Immature natural killer cell (primary cell): ENCODE results near the gene KAZALD1. TPM values are rescaled to one million over a fixed set of nuclear protein-coding genes. Genes with fewer than 3 reads are reported as not detected.

Experiments
- DNase-seq, 3 donors: peaks; one replicate each; pipeline ENCODE4 v3.0.0; 2022; ENCODE audit warnings: mixed read lengths in 1 of 3
- H3K27ac Mint-ChIP-seq, 6 donors: one replicate each; pipeline ENCODE4 v1.8.0; 2020; ENCODE audit warnings: mixed read lengths in 6 of 6, mild to moderate bottlenecking in 5 of 6, inconsistent platforms in 4 of 6, moderate library complexity in 3 of 6
- H3K27me3 Mint-ChIP-seq, 3 donors: one replicate each; pipeline ENCODE4 v1.8.0; 2020 to 2021; ENCODE audit warnings: low read depth in 3 of 3, mild to moderate bottlenecking in 3 of 3, mixed read lengths in 3 of 3, moderate library complexity in 3 of 3, inconsistent platforms in 1 of 3
- H3K36me3 Mint-ChIP-seq, 3 donors: one replicate each; pipeline ENCODE4 v1.8.0; 2020; ENCODE audit warnings: mixed read lengths in 3 of 3, inconsistent platforms in 2 of 3, mild to moderate bottlenecking in 2 of 3
- H3K4me1 Mint-ChIP-seq, 2 donors: one replicate each; pipeline ENCODE4 v1.8.0; 2020; ENCODE audit warnings: inconsistent platforms in 2 of 2, mild to moderate bottlenecking in 2 of 2, mixed read lengths in 2 of 2, moderate library complexity in 1 of 2
- H3K4me3 Mint-ChIP-seq, 5 donors: one replicate each; pipeline ENCODE4 v1.8.0; 2020; ENCODE audit warnings: mild to moderate bottlenecking in 5 of 5, mixed read lengths in 5 of 5, inconsistent platforms in 3 of 5, moderate library complexity in 3 of 5
- H3K9me3 Mint-ChIP-seq, 6 donors: one replicate each; pipeline ENCODE4 v1.8.0; 2020; ENCODE audit warnings: mild to moderate bottlenecking in 6 of 6, mixed read lengths in 6 of 6, inconsistent platforms in 4 of 6, moderate library complexity in 3 of 6
- polyA plus RNA-seq, 3 donors: library from polyadenylated mRNA; unstranded; fragments of 300-500 nt; fragmentation: Illumina TruSeq; gene quantifications; one replicate each; pipeline ENCODE4 v1.2.3, GENCODE V29; 2021

Gene KAZALD1
- polyA plus RNA-seq: not detected

GRCh38 chr10:101061624-101062231, at the start of gene KAZALD1:
TSS of gene KAZALD1 (plus strand) at chr10:101061989. CDS start at chr10:101062593, 604 bp downstream.
- Mint-ChIP-seq H3K4me1 (peaks cover 37 to 39% of the 10 kb centered on the region in 2 donors), H3K36me3 (no peaks in the 10 kb centered on the region), H3K27me3 (peaks cover 20 to 26% (median 24%) of the 10 kb centered on the region in 3 donors), H3K9me3 (no peaks in the 10 kb centered on the region), H3K4me3 (peak within 1 kb of the TSS; percentile 93 to 97 (median 95)), H3K27ac (peak within 1 kb of the TSS; percentile 91 to 98 (median 94))
- DNase-seq: no peak

DNA sequence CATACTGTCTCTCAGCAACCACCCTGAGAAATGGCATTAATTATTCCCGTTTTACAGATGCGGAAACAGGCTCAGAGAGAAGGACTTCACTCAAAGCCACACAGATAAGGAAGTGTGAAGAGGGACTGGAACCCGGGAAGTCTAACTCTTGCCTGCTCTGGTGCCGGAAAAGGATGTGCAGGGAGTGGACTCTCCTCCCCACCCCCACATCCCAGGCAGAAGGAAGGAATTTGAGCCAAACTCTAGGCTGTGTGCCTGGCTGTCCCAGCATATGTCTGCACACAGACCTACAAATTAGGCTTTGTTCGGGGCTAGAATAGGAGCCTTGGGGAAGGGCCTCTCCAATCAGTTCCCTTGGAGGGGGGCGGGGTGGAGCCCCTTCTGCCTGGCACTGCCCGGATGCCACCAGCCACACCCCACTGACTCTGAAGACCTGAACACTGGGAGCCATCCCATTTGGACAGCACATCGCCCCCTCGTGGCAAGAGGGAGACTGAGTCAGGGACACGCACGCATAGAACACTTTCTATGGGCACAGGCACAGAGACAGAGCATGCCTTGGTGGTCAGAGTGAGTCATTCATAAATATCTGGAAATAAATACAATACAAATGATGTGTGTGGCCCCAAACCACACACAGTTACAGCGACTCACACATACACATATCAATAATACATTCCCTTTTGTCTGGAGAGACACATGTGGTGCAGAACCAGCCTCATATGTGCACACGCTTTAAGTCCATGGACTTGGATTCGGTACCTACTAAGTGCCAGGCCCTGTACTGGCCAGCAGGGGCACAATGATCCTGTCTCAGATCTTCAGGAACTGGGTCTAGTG, 49.0 kb upstream of the KAZALD1 start:
- Mint-ChIP-seq H3K36me3 (no peaks in the 10 kb centered on the region), H3K4me1 (peaks cover 11 to 12% of the 10 kb centered on the region in 2 donors), H3K27me3 (peaks cover 9 to 19% (median 13%) of the 10 kb centered on the region in 3 donors), H3K4me3 (no peak overlapping the region), H3K27ac (peak overlapping the region in 2 of 6 donors; percentile 6 to 41), H3K9me3 (no peaks in the 10 kb centered on the region)
- DNase-seq: peak; percentile 47 to 62 (median 56)

- DNase-seq: no peak
- no peaks in the 10 kb centered on the region for H3K36me3 Mint-ChIP-seq
- H3K4me1 Mint-ChIP-seq: peaks cover 11 to 12% of the 10 kb centered on the region in 2 donors
- H3K27me3 Mint-ChIP-seq: peaks cover 9 to 19% (median 14%) of the 10 kb centered on the region in 3 donors
- H3K4me3 Mint-ChIP-seq: no peak overlapping the region
- H3K27ac Mint-ChIP-seq: peak overlapping the region in 2 of 6 donors; percentile 6 to 41
- no peaks in the 10 kb centered on the region for H3K9me3 Mint-ChIP-seq
Measured at GRCh38 chr10:101013365-101013825, 48.4 kb upstream of the KAZALD1 start.

GRCh38 chr10:101014230-101014884, 47.4 kb upstream of the KAZALD1 start:
- peaks cover 11 to 19% (median 16%) of the 10 kb centered on the region in 3 donors for H3K27me3 Mint-ChIP-seq
- peaks cover 11 to 12% of the 10 kb centered on the region in 2 donors for H3K4me1 Mint-ChIP-seq
- no peaks in the 10 kb centered on the region for H3K9me3 Mint-ChIP-seq
- H3K4me3 Mint-ChIP-seq: no peak overlapping the region
- H3K36me3 Mint-ChIP-seq: no peaks in the 10 kb centered on the region
- DNase-seq: peak; percentile 65 to 70 (median 67)
- peak overlapping the region in 2 of 6 donors; percentile 2 to 16 for H3K27ac Mint-ChIP-seq

DNA sequence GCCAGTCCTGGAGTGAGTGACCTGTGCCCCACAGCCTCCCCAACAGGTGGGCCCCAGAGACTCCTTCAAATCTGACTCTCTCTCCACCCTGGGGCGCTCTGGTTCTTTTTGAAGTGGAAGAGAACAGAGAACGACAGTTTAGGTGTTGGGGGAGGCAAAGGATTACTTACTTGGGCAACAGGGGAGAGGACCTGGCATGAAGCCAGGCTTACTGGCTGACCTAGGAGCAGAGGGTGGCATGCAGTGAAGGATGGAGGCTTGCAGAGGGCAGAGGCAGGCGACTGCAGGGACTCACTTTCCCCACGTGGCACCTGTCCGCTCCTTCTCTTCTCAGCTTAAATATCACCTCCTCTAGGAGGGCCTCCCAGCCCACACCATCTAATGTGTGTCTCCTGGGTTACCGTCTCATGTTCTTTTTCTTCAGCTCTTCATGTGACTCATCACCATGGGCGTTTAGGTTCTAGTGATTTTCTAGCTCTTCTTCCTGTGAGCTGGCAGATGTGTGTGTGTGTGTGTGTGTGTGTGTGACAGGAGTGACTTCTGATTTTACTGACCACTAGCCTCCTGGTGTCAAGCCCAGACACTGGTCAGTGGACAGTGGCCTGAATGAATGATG, 46.7 kb upstream of the KAZALD1 start:
- Mint-ChIP-seq H3K36me3 (no peaks in the 10 kb centered on the region), H3K27ac (peak overlapping the region in 1 of 6 donors; percentile 16), H3K4me3 (no peak overlapping the region), H3K27me3 (peaks cover 12 to 19% (median 16%) of the 10 kb centered on the region in 3 donors), H3K4me1 (peaks cover 11 to 12% of the 10 kb centered on the region in 2 donors), H3K9me3 (peaks cover 0 to 1% (median 0%) of the 10 kb centered on the region in 6 donors)
- no peak for DNase-seq

GRCh38 chr10:101015582-101015973, 46.2 kb upstream of the KAZALD1 start:
- Mint-ChIP-seq H3K27ac (no peak overlapping the region), H3K4me3 (no peak overlapping the region), H3K27me3 (peaks cover 16 to 19% (median 16%) of the 10 kb centered on the region in 3 donors), H3K9me3 (peaks cover 0 to 1% (median 0%) of the 10 kb centered on the region in 6 donors), H3K4me1 (peaks cover 11 to 12% of the 10 kb centered on the region in 2 donors), H3K36me3 (no peaks in the 10 kb centered on the region)
- DNase-seq: no peak

GRCh38 chr10:101016814-101017213, 45.0 kb upstream of the KAZALD1 start:
- Mint-ChIP-seq H3K4me3 (no peak overlapping the region), H3K36me3 (no peaks in the 10 kb centered on the region), H3K27me3 (peaks cover 17 to 23% (median 19%) of the 10 kb centered on the region in 3 donors), H3K9me3 (peaks cover 0 to 1% (median 0%) of the 10 kb centered on the region in 6 donors), H3K27ac (no peak overlapping the region), H3K4me1 (peaks cover 11 to 12% of the 10 kb centered on the region in 2 donors)
- DNase-seq: no peak

DNA sequence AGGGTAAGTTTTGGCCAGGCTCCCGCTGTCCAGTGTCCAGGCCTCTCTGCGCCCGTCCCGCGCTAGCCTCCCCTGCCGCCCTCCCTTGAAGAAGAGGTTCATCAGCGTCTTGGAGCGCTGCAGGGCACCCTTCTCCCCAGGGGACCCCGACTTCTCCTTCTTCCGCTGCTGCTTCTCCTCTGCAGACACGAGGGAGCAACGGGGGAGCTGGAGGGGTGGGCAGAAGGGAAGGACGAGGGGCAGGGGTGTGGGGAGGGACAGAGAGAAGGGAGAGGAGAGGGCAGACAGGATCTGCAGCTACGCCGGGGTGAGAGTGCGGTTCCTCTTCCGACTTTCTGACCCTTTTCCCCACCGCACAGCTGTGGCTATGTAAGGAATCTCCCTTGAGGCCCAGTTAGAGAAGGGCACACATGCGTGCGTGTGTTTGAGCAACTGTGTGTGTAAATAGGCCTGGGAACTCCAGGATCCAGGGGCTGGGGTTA, 43.6 kb upstream of the KAZALD1 start:
- no peak for DNase-seq
- peaks cover 6 to 8% of the 10 kb centered on the region in 2 donors for H3K4me1 Mint-ChIP-seq
- peaks cover 17 to 25% (median 19%) of the 10 kb centered on the region in 3 donors for H3K27me3 Mint-ChIP-seq
- no peak overlapping the region for H3K27ac Mint-ChIP-seq
- peaks cover 0 to 1% (median 0%) of the 10 kb centered on the region in 6 donors for H3K9me3 Mint-ChIP-seq
- H3K4me3 Mint-ChIP-seq: no peak overlapping the region
- no peaks in the 10 kb centered on the region for H3K36me3 Mint-ChIP-seq

DNA sequence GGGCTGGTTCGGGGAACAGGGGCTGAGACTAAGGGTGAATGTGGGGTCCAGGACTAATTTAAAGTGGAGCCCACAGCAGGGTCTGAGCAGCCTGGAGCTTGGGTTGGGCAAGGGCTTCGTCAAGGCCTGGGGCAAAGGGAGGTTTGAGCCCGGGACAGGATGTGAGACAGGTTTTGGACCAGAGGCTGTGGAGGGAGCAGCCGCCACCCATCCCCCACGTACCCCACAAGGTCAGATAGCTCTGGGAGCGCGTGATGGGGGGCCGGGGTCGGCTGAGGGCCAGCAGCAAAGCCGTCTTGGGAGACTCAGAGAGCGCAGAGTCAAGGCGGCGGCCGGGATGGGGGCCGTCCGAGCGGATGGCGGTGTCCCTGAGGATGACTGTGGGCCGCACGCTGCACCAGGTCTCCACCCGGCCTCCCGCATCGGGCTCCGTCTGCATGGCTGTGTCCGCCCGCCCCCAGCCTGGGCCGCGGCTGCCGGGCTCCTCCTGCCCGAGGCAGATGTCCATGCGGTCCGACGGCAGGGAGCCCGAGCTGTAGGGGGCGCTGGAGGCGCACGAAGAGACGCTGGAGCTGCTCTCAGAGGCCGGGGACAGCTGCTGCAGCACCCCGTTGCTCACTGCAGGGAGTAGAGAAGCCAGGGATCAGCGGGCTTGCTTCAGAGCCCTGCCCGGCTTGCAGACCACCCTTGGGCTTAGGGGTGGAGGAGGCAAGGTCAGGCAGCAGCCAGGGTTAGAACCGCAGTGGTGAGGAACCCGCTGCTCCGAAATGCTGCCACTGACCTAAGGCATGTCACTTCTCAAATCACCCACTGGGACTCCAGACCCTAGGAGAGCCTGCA, 43.0 kb upstream of the KAZALD1 start:
- Mint-ChIP-seq H3K36me3 (no peaks in the 10 kb centered on the region), H3K4me1 (peaks cover 6% of the 10 kb centered on the region in 2 donors), H3K27me3 (peaks cover 17 to 22% (median 19%) of the 10 kb centered on the region in 3 donors), H3K4me3 (no peak overlapping the region), H3K9me3 (peaks cover 0 to 1% (median 0%) of the 10 kb centered on the region in 6 donors), H3K27ac (no peak overlapping the region)
- peak; percentile 51 to 54 (median 52) for DNase-seq

DNA sequence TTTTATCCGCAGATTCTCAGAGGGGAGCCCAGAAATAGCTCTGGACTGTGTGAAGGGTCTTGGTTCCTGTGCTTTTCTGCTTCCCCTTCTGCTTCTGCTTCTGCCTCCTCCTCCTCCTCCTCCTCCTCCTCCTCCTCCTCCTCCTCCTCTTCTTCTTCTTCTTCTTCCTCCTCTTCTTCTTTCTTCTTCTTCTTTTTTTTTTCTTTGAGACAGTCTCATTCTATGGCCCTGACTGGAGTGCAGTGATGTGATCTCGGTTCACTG, 42.4 kb upstream of the KAZALD1 start:
- no peaks in the 10 kb centered on the region for H3K36me3 Mint-ChIP-seq
- peaks cover 17 to 20% (median 19%) of the 10 kb centered on the region in 3 donors for H3K27me3 Mint-ChIP-seq
- no peak overlapping the region for H3K27ac Mint-ChIP-seq
- H3K9me3 Mint-ChIP-seq: peaks cover 0 to 1% (median 0%) of the 10 kb centered on the region in 6 donors
- H3K4me3 Mint-ChIP-seq: no peak overlapping the region
- peaks cover 1 to 4% of the 10 kb centered on the region in 2 donors for H3K4me1 Mint-ChIP-seq
- DNase-seq: no peak

- Mint-ChIP-seq H3K27me3 (peaks cover 16 to 20% (median 17%) of the 10 kb centered on the region in 3 donors), H3K36me3 (no peaks in the 10 kb centered on the region), H3K4me1 (no peaks in the 10 kb centered on the region), H3K9me3 (peaks cover 0 to 1% (median 0%) of the 10 kb centered on the region in 6 donors), H3K4me3 (no peak overlapping the region), H3K27ac (no peak overlapping the region)
- no peak for DNase-seq
Measured at GRCh38 chr10:101020427-101021075, 41.2 kb upstream of the KAZALD1 start.

- DNase-seq: no peak
- Mint-ChIP-seq H3K36me3 (no peaks in the 10 kb centered on the region), H3K27ac (no peak overlapping the region), H3K4me3 (no peak overlapping the region), H3K4me1 (no peaks in the 10 kb centered on the region), H3K9me3 (peaks cover 0 to 1% (median 0%) of the 10 kb centered on the region in 6 donors), H3K27me3 (peaks cover 16 to 18% (median 16%) of the 10 kb centered on the region in 3 donors)
Measured at GRCh38 chr10:101021239-101021638, 40.5 kb upstream of the KAZALD1 start.
